SK-N-SH treated with all-trans-retinoic acid at 6 μM for 48 hours (cell line): ENCODE measurements around the gene BACH2.

Experiments
- ATAC-seq: fragments of 200-7000 bp; cut with Tn5 transposase; 3 replicates; pipeline ENCODE4 v1.9.1; 2020; ENCODE audit warnings: mild to moderate bottlenecking, moderate library complexity
- ARNTL ChIP-seq: fragments of 450-650 bp; formaldehyde crosslinking; IDR thresholded peaks from 2 replicates; pipeline ENCODE4 v1.5.0; 2020; ENCODE audit warnings: low read depth, mild to moderate bottlenecking, moderate library complexity, borderline replicate concordance
- BACH2 ChIP-seq: fragments of 250-450 bp; sonication (Bioruptor Pico); IDR thresholded peaks from 2 replicates; pipeline ENCODE4 v1.9.0; 2021; ENCODE audit warnings: mild to moderate bottlenecking, borderline replicate concordance
- CREB5 ChIP-seq: fragments of 250-450 bp; sonication (Bioruptor Pico); IDR thresholded peaks from 2 replicates; pipeline ENCODE4 v1.5.1; 2020; ENCODE audit warnings: low read depth, mild to moderate bottlenecking, moderate library complexity
- CSDC2 ChIP-seq: fragments of 250-450 bp; sonication (Bioruptor Pico); IDR thresholded peaks from 2 replicates; pipeline ENCODE4 v1.5.0; 2020; ENCODE audit warnings: mild to moderate bottlenecking, moderate library complexity
- GLIS3 ChIP-seq: fragments of 250-450 bp; sonication (Bioruptor Pico); IDR thresholded peaks from 2 replicates; pipeline ENCODE4 v1.5.0; 2020; ENCODE audit warnings: mild to moderate bottlenecking, moderate library complexity
- ISL1 ChIP-seq: fragments of 250-450 bp; sonication (Bioruptor Pico); IDR thresholded peaks from 2 replicates; pipeline ENCODE4 v2.1.2; 2022; ENCODE audit warnings: mild to moderate bottlenecking, moderate library complexity
- OSR1 ChIP-seq: fragments of 250-450 bp; sonication (Bioruptor Pico); IDR thresholded peaks from 2 replicates; pipeline ENCODE4 v1.8.0; 2022; ENCODE audit warnings: moderate library complexity, mild to moderate bottlenecking, inconsistent platforms
- PATZ1 ChIP-seq: fragments of 250-450 bp; sonication (Bioruptor Pico); IDR thresholded peaks from 2 replicates; pipeline ENCODE4 v1.8.0; 2020; ENCODE audit warnings: mild to moderate bottlenecking, moderate library complexity, borderline replicate concordance
- RARB ChIP-seq: fragments of 250-450 bp; sonication (Bioruptor Pico); IDR thresholded peaks from 2 replicates; pipeline ENCODE4 v1.8.0; 2021; ENCODE audit warnings: mild to moderate bottlenecking, moderate library complexity
- SNAI2 ChIP-seq: fragments of 250-450 bp; sonication (Bioruptor Pico); IDR thresholded peaks from 2 replicates; pipeline ENCODE4 v1.5.0; 2020; ENCODE audit warnings: mild to moderate bottlenecking, moderate library complexity
- TCF4 ChIP-seq: fragments of 250-450 bp; sonication (Bioruptor Pico); IDR thresholded peaks from 2 replicates; pipeline ENCODE4 v1.8.0; 2021; ENCODE audit warnings: mild to moderate bottlenecking, moderate library complexity, borderline replicate concordance
- TOX ChIP-seq: fragments of 250-450 bp; sonication (Bioruptor Pico); IDR thresholded peaks from 2 replicates; pipeline ENCODE4 v1.8.0; 2021; ENCODE audit warnings: mild to moderate bottlenecking, moderate library complexity, borderline replicate concordance
- ZC3H10 ChIP-seq: fragments of 250-450 bp; sonication (Bioruptor Pico); IDR thresholded peaks from 2 replicates; pipeline ENCODE4 v1.5.1; 2021; ENCODE audit warnings: mild to moderate bottlenecking, moderate library complexity
- ZFP3 ChIP-seq: fragments of 250-450 bp; sonication (Bioruptor Pico); IDR thresholded peaks from 2 replicates; pipeline ENCODE4 v1.5.0; 2020; ENCODE audit warnings: mild to moderate bottlenecking, moderate library complexity
- ZFP30 ChIP-seq: fragments of 450-650 bp; formaldehyde crosslinking; IDR thresholded peaks from 2 replicates; pipeline ENCODE4 v1.5.0; 2022; ENCODE audit warnings: mild to moderate bottlenecking, moderate library complexity
- ZNF565 ChIP-seq: fragments of 450-650 bp; formaldehyde crosslinking; conservative IDR thresholded peaks from 2 replicates; pipeline ENCODE4 v1.5.0; 2020; ENCODE audit warnings: low read depth, mild to moderate bottlenecking, moderate library complexity
- ZNF70 ChIP-seq: fragments of 450-650 bp; formaldehyde crosslinking; IDR thresholded peaks from 2 replicates; pipeline ENCODE4 v1.5.0; 2020; ENCODE audit warnings: mild to moderate bottlenecking, moderate library complexity
- ZNF8 ChIP-seq: fragments of 450-650 bp; formaldehyde crosslinking; IDR thresholded peaks from 2 replicates; pipeline ENCODE4 v1.5.0; 2020; ENCODE audit warnings: mild to moderate bottlenecking, moderate library complexity
- TF ChIP-seq, protein P1 (sequence below): fragments of 250-450 bp; sonication (Bioruptor Pico); IDR thresholded peaks from 2 replicates; pipeline ENCODE4 v1.5.0; 2020; ENCODE audit warnings: mild to moderate bottlenecking, moderate library complexity
- TF ChIP-seq, protein P2 (sequence below): fragments of 250-450 bp; sonication (Bioruptor Pico); IDR thresholded peaks from 2 replicates; pipeline ENCODE4 v1.5.1; 2021; ENCODE audit warnings: mild to moderate bottlenecking, moderate library complexity

Gene BACH2

GRCh38 chr6:90227673-90228072 lies 69.0 kb downstream of the BACH2 start:
- ATAC-seq: peak; percentile 35; the same call in 1 of the 3 replicates
- TF ChIP-seq ZFP3 (CRISPR knock-in tag) (no peak), ISL1 (CRISPR knock-in tag) (no peak), GLIS3 (no peak), ZNF8 (no peak), ZNF565 (CRISPR knock-in tag) (no peak), PATZ1 (CRISPR knock-in tag) (no peak), CREB5 (CRISPR knock-in tag) (no peak), ZC3H10 (no peak), ARNTL (no peak), RARB (no peak), TOX (no peak), BACH2 (no peak)

- TF ChIP-seq ISL1 (CRISPR knock-in tag) (no peak), CSDC2 (CRISPR knock-in tag) (no peak), ARNTL (no peak)
- no peak for ATAC-seq
Measured at GRCh38 chr6:90227213-90227612, 69.4 kb downstream of the BACH2 start.

- no peak for TF ChIP-seq ZNF565 (CRISPR knock-in tag)
- 0 out of 3 replicates have a peak, but pooled peaks have one; percentile 28 for ATAC-seq
Measured at GRCh38 chr6:90226257-90226656, 70.4 kb downstream of the BACH2 start.

DNA sequence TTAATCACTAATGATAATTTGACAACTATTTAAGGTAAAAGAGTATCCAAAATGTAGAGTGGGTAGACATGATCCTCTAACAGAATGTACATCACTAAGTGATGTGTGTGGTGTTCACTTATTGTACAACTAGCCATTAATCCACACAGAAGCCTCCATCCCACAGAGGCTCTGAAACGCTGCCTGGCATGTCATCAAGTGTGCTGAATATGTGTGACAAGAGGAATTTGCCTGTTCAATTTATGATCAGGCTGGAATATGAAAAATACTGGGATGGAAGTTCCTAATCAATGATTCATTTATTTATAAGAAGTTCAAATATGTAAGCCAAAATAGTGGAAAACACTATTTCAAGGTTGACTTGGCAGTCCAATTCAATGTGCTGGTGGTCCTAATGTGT lies 72.4 kb downstream of the BACH2 start:
- TF ChIP-seq ZC3H10 (no peak), CREB5 (CRISPR knock-in tag) (no peak), GLIS3 (no peak), PATZ1 (CRISPR knock-in tag) (no peak), OSR1 (CRISPR knock-in tag) (no peak), TOX (no peak), TCF4 (CRISPR knock-in tag) (no peak), ZFP3 (CRISPR knock-in tag) (no peak), ZFP30 (CRISPR knock-in tag) (no peak), ZNF70 (CRISPR knock-in tag) (no peak), ARNTL (no peak), CSDC2 (CRISPR knock-in tag) (no peak), BACH2 (no peak), ZNF8 (no peak), SNAI2 (CRISPR knock-in tag) (no peak), ZNF565 (CRISPR knock-in tag) (no peak)
- TF ChIP-seq, protein P1, sequence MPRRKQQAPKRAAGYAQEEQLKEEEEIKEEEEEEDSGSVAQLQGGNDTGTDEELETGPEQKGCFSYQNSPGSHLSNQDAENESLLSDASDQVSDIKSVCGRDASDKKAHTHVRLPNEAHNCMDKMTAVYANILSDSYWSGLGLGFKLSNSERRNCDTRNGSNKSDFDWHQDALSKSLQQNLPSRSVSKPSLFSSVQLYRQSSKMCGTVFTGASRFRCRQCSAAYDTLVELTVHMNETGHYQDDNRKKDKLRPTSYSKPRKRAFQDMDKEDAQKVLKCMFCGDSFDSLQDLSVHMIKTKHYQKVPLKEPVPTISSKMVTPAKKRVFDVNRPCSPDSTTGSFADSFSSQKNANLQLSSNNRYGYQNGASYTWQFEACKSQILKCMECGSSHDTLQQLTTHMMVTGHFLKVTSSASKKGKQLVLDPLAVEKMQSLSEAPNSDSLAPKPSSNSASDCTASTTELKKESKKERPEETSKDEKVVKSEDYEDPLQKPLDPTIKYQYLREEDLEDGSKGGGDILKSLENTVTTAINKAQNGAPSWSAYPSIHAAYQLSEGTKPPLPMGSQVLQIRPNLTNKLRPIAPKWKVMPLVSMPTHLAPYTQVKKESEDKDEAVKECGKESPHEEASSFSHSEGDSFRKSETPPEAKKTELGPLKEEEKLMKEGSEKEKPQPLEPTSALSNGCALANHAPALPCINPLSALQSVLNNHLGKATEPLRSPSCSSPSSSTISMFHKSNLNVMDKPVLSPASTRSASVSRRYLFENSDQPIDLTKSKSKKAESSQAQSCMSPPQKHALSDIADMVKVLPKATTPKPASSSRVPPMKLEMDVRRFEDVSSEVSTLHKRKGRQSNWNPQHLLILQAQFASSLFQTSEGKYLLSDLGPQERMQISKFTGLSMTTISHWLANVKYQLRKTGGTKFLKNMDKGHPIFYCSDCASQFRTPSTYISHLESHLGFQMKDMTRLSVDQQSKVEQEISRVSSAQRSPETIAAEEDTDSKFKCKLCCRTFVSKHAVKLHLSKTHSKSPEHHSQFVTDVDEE (CRISPR knock-in tag): no peak
- TF ChIP-seq, protein P2, sequence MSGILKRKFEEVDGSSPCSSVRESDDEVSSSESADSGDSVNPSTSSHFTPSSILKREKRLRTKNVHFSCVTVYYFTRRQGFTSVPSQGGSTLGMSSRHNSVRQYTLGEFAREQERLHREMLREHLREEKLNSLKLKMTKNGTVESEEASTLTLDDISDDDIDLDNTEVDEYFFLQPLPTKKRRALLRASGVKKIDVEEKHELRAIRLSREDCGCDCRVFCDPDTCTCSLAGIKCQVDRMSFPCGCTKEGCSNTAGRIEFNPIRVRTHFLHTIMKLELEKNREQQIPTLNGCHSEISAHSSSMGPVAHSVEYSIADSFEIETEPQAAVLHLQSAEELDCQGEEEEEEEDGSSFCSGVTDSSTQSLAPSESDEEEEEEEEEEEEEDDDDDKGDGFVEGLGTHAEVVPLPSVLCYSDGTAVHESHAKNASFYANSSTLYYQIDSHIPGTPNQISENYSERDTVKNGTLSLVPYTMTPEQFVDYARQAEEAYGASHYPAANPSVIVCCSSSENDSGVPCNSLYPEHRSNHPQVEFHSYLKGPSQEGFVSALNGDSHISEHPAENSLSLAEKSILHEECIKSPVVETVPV (CRISPR knock-in tag): no peak
- no peak for ATAC-seq
